Dendritic cell treated with granulocyte-macrophage colony-stimulating factor and Interleukin-4, amounts not matched to agents 40 ng/mL and 50 ng/mL, for 4 days (primary cell): Measurements from ENCODE around the gene PTGIR.

Experiments used
- H3K27ac Mint-ChIP-seq: one replicate; pipeline ENCODE4 v1.8.0; 2022; ENCODE audit warnings: mild to moderate bottlenecking, mixed read lengths
- H3K27me3 Mint-ChIP-seq: one replicate; pipeline ENCODE4 v1.8.0; 2022; ENCODE audit warnings: mild to moderate bottlenecking, mixed read lengths
- H3K36me3 Mint-ChIP-seq: one replicate; pipeline ENCODE4 v1.8.0; 2022; ENCODE audit warnings: low read depth, mixed read lengths
- H3K4me1 Mint-ChIP-seq: one replicate; pipeline ENCODE4 v1.8.0; 2022; ENCODE audit warnings: low read depth, mixed read lengths
- H3K4me3 Mint-ChIP-seq: one replicate; pipeline ENCODE4 v1.8.0; 2022; ENCODE audit warnings: mild to moderate bottlenecking, moderate library complexity, mixed read lengths
- H3K9me3 Mint-ChIP-seq: one replicate; pipeline ENCODE4 v1.8.0; 2022; ENCODE audit warnings: mixed read lengths
- intact Hi-C: fragments of 100-400 bp; cut with micrococcal nuclease; formaldehyde crosslinking; loops from one replicate; pipeline ENCODE4 v1.15.0; 2022

Gene PTGIR

DNA sequence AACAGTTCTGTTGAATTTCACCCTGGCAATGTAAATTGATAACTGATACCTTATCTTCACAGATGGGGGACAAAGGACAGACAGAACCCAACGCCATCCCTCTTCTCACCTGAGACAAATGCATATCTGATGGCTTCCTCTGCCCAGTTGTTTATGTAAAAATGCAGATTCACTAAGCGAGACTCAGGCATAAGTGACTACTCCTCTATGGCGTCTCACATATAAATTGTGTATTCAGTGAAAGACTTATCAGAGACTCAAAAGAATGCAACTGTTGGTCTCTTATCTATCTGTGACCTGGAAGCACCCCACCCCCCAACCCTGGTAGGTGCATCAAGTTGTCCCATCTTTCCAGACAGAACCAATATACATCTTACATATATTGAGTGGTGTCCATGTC is 37.0 kb downstream of the PTGIR start:
- no peaks in the 10 kb centered on the region for H3K9me3 Mint-ChIP-seq
- no peak overlapping the region for H3K27ac Mint-ChIP-seq
- no peak overlapping the region for H3K4me3 Mint-ChIP-seq
- intact Hi-C loops, result no loop called here
- H3K4me1 Mint-ChIP-seq, result peaks cover 18% of the 10 kb centered on the region
- H3K27me3 Mint-ChIP-seq, result peaks cover 6% of the 10 kb centered on the region
- no peaks in the 10 kb centered on the region for H3K36me3 Mint-ChIP-seq

DNA sequence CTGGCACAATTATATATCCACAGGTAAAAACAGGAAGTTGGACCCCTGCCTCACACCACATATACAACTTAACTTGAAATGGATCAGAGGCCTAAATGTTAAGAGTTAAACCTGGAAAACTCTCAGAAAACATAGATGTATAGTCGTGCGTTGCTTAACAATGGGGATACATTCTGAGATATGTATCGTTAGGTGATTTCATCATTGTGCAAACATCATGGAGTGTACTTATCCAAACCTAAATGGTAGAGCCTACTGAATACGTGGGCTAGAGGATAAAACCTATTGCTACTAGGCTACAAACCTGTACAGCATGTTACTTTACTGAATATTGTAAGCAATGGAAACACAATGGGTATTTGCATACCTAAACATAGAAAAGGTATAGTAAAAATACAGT is 38.6 kb downstream of the PTGIR start:
- Mint-ChIP-seq H3K9me3 (peaks cover under 1% of the 10 kb centered on the region), H3K27ac (no peak overlapping the region)

DNA sequence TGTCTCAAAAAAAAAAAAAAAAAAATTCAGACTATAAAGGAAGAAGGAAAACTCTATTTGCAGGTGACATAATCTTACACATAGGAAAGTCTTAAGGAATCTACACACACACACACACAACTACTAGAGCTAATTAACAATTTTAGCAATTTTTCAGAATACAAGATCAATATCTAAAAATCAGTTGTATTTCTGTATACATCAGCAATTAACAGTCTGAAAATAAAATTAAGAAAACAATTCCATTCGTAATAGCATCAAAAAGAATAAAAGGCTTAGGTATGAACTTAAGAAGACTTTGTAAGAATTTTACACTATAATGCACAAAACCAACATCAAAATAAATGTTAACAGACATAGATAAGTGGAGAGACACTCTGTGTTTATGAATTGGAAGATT is 39.4 kb downstream of the PTGIR start:
- no peak overlapping the region for H3K4me3 Mint-ChIP-seq
- no peaks in the 10 kb centered on the region for H3K36me3 Mint-ChIP-seq
- H3K4me1 Mint-ChIP-seq, result no peaks in the 10 kb centered on the region
- intact Hi-C loops, result no loop called here
- H3K27me3 Mint-ChIP-seq, result peaks cover 6% of the 10 kb centered on the region
- peaks cover 8% of the 10 kb centered on the region for H3K9me3 Mint-ChIP-seq
- H3K27ac Mint-ChIP-seq, result no peak overlapping the region

More for the DNA sequence above, 38.6 kb downstream of the PTGIR start:
- Mint-ChIP-seq H3K27me3 (peaks cover 4% of the 10 kb centered on the region), H3K36me3 (no peaks in the 10 kb centered on the region), H3K4me3 (no peak overlapping the region), H3K4me1 (peaks cover 3% of the 10 kb centered on the region)
- intact Hi-C loops, result no loop called here

DNA sequence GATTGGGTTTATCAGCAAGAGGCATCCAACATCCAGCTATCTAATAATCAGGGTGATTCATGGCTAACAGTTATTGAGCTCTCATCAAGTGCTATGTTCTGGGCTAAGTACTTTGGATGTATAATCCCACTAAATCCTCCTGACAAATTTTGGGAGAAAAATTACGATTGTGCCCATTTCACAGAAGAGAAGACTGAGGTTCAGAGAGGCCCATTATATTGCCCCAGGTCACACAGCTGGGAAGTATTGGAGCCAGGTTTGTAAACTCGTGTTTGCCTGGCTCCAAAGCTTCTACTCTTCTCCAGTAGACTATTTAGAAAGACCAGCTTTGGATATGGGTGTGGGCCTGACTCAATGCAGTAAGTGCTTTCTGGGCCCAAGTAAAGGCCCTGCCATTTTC is 44.6 kb downstream of the PTGIR start:
- intact Hi-C loops, result no loop called here
- Mint-ChIP-seq H3K4me3 (no peak overlapping the region), H3K36me3 (no peaks in the 10 kb centered on the region), H3K27me3 (peaks cover 11% of the 10 kb centered on the region), H3K9me3 (peaks cover 9% of the 10 kb centered on the region), H3K27ac (no peak overlapping the region), H3K4me1 (peaks cover 23% of the 10 kb centered on the region)

DNA sequence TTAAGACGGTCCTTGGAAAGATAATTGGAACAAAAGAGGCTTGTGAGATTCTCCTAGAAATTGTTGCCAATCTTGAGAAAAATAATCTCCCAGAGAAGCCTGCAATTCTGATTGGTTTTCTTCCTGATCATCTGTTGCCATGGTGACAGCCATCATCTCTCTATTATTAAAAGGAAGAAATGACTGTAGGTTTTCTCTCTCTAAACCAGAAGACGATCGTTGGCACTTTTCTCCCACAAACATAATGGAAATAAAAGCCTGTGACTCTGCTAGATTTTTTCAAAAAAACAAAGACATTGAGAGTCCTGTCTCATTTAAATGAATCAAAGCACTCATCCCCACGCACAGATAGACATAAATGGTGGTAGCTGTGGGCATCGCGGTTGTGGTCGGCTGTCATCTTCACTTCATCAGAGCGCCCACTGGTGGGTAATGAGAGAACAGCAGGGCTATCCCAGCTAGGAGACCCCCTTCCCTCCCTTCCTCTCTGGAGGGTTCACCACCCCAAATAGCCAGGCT is 45.5 kb downstream of the PTGIR start:
- peak overlapping the region; percentile 37 for H3K27ac Mint-ChIP-seq
- H3K27me3 Mint-ChIP-seq, result peaks cover 11% of the 10 kb centered on the region

DNA sequence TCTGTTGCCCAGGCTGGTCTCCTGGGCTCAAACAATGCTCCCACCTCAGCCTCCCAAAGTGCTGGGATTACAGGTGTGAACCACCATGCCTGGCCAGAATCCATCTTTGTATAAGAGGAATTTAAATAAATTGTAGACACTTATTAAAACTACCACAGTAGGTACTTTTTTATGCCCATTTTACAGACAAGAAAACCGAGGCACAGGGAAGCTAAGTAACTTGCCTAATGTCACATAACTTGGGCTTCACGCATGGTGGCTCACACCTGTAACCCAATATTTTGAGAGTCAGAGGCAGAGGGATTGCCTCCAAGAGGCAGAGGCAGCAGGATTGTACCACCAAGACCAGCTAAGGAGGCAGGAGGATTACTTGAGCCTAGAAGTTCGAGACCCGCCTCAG is 46.4 kb downstream of the PTGIR start:
- H3K27me3 Mint-ChIP-seq, result peaks cover 6% of the 10 kb centered on the region
- no peak overlapping the region for H3K4me3 Mint-ChIP-seq
- intact Hi-C loops, result no loop called here
- H3K36me3 Mint-ChIP-seq, result no peaks in the 10 kb centered on the region
- no peak overlapping the region for H3K27ac Mint-ChIP-seq
- H3K4me1 Mint-ChIP-seq, result peaks cover 23% of the 10 kb centered on the region
- H3K9me3 Mint-ChIP-seq, result peaks cover 9% of the 10 kb centered on the region

More for the DNA sequence above, 45.5 kb downstream of the PTGIR start:
- H3K36me3 Mint-ChIP-seq, result no peaks in the 10 kb centered on the region
- H3K9me3 Mint-ChIP-seq, result peaks cover 9% of the 10 kb centered on the region
- peaks cover 23% of the 10 kb centered on the region for H3K4me1 Mint-ChIP-seq
- intact Hi-C loops, result no loop called here
- H3K4me3 Mint-ChIP-seq, result no peak overlapping the region

DNA sequence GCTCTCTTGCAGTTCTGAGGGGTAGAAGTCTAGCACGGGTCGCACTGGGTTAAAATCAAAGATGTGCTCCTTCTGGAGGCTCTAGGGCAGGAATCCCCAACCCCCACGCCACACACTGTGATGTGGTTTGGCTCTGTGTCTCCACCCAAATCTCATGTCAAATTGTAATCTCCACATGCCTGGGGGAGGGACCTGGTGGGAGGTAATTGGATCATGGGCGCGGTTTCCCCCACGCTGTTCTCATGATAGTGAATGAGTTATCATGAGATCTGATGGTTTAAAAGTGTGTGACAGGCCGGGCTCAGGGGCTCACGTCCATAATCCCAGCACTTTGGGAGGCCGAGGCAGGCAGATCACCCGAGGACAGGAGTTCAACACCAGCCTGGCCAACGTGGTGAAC is 50.4 kb downstream of the PTGIR start:
- intact Hi-C loops, result no loop called here
- H3K36me3 Mint-ChIP-seq, result no peaks in the 10 kb centered on the region
- peaks cover 29% of the 10 kb centered on the region for H3K4me1 Mint-ChIP-seq
- H3K27me3 Mint-ChIP-seq, result peaks cover 10% of the 10 kb centered on the region
- no peak overlapping the region for H3K27ac Mint-ChIP-seq
- no peaks in the 10 kb centered on the region for H3K9me3 Mint-ChIP-seq
- no peak overlapping the region for H3K4me3 Mint-ChIP-seq

DNA sequence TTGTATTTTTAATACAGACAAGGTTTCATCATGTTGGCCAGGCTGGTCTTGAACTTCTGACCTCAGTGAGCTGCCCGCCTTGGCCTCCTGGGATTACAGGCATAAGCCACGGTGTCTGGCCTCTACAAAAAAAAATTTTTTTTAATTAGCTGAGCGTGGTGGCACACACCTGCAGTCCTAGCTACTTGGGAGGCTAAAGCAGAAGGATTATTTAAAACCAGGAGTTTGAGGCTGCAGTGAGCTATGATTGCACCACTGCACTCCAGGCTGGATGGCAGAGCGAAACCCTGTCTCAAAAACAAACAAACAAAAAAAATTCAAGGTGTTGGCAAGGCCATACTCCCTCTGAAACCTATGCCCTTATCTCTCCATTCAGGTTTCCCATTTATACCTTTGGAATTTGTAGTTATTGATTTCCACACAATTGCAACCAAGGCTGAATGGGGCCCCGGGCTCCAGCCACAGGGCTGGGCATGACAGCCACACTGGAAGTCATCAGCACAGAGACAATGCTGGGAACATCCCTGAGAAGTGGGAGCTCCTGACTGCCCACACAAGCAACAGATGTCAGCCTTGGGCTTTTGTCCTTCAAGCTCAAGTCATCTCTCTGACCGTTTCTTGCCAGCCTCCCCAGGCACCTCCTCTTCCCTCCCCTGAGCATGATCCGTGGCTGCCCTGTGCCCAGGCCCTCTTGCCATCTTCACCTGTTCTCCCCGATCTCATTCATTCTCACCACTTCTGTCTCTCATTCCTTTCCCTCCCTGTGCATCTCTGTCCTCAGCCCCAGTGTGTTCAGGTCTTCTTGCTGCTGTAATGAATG is 51.0 kb downstream of the PTGIR start:
- Mint-ChIP-seq H3K27ac (no peak overlapping the region), H3K27me3 (peaks cover 10% of the 10 kb centered on the region), H3K4me3 (no peak overlapping the region), H3K36me3 (no peaks in the 10 kb centered on the region), H3K9me3 (no peaks in the 10 kb centered on the region), H3K4me1 (peaks cover 29% of the 10 kb centered on the region)
- intact Hi-C loops, result no loop called here

DNA sequence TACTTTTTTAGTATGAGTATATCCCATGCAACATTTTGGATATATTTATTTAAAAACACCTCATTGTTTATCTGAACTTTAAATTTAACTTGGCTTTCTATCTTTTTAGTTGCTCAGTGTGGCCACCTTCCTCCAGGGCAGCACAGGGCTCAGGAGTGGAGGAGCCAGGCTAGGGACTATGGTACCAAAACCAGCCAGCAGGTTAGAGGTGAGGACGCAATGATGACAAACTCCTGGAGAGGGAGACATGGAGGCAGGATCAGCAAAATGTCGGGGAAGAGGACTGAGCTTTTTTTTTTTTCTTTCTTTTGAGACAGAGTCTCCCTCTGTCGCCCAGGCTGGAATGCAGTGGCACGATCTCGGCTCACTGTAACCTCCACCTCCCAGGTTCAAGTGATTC is 53.4 kb downstream of the PTGIR start:
- H3K4me1 Mint-ChIP-seq, result peaks cover 18% of the 10 kb centered on the region
- no peak overlapping the region for H3K4me3 Mint-ChIP-seq
- no peak overlapping the region for H3K27ac Mint-ChIP-seq
- no peaks in the 10 kb centered on the region for H3K9me3 Mint-ChIP-seq
- no peaks in the 10 kb centered on the region for H3K36me3 Mint-ChIP-seq
- peaks cover 10% of the 10 kb centered on the region for H3K27me3 Mint-ChIP-seq
- intact Hi-C loops, result no loop called here
